ENCODE data around the gene TRPM8.

GRCh38 chr2:233990261-233990798, 73.2 kb downstream of the TRPM8 start:
- TF ChIP-seq POLR2AphosphoS5 (IDR thresholded peaks at IDR 0.05; ENCODE audit: low read depth, low read length): no peak
- no peak for TF ChIP-seq REST (IDR thresholded peaks at IDR 0.05; ENCODE audit: insufficient read depth in 1 of 2, low read depth in 2 of 2, low read length in 2 of 2)
- TF ChIP-seq TAF1 (IDR thresholded peaks at IDR 0.05; ENCODE audit: borderline replicate concordance, insufficient read depth, low read length): no peak
- no peak for TF ChIP-seq SIN3A (IDR thresholded peaks at IDR 0.05; ENCODE audit: borderline replicate concordance, insufficient read depth, low read length)

Measured in PFSK-1 (cell line).